HEK293T (cell line): ENCODE measurements around the gene CLCF1.

Source experiments
- CTCF ChIA-PET: fragments of 350-600 bp; formaldehyde crosslinking; extraction: SDS; loops from one replicate; lab custom pipeline; 2021; ENCODE audit warnings: antibody characterized with exemption, inconsistent platforms; lab: Yijun Ruan, JAX
- POLR2A ChIA-PET: fragments of 350-600 bp; formaldehyde crosslinking; extraction: SDS; loops from one replicate; lab custom pipeline; 2020; ENCODE audit warnings: antibody characterized with exemption, inconsistent platforms; lab: Yijun Ruan, JAX
- DNase-seq: peaks from one replicate; pipeline ENCODE4 v3.0.0; 2012; ENCODE audit warnings: mixed read lengths; ENCODE audit errors: extremely low spot score
- ARNT ChIP-seq: fragments of 450-650 bp; IDR thresholded peaks from 2 replicates; pipeline ENCODE4 v1.6.1; 2017; ENCODE audit warnings: mild to moderate bottlenecking
- BHLHE40 ChIP-seq: fragments of 450-650 bp; IDR thresholded peaks from 2 replicates; pipeline ENCODE4 v1.6.1; 2016; ENCODE audit warnings: mild to moderate bottlenecking, moderate library complexity, borderline replicate concordance
- CTBP1 ChIP-seq: fragments of 450-650 bp; IDR thresholded peaks from 2 replicates; pipeline ENCODE4 v1.6.1; 2016; ENCODE audit warnings: borderline replicate concordance
- ELF4 ChIP-seq: fragments of 450-650 bp; IDR thresholded peaks from 2 replicates; pipeline ENCODE4 v1.6.1; 2017; ENCODE audit warnings: antibody characterized with exemption
- FOXA1 ChIP-seq: fragments of 450-650 bp; IDR thresholded peaks from 2 replicates; pipeline ENCODE4 v1.6.1; 2016; ENCODE audit warnings: mild to moderate bottlenecking
- FOXK2 ChIP-seq: fragments of 450-650 bp; IDR thresholded peaks from 2 replicates; pipeline ENCODE4 v1.6.1; 2016; ENCODE audit warnings: mild to moderate bottlenecking
- FOXM1 ChIP-seq: fragments of 450-650 bp; IDR thresholded peaks from 2 replicates; pipeline ENCODE4 v1.6.1; 2017; ENCODE audit warnings: mild to moderate bottlenecking, borderline replicate concordance
- HDGF ChIP-seq: fragments of 450-650 bp; IDR thresholded peaks from 2 replicates; pipeline ENCODE4 v1.6.1; 2017; ENCODE audit warnings: antibody characterized with exemption, borderline replicate concordance
- L3MBTL2 ChIP-seq: fragments of 450-650 bp; conservative IDR thresholded peaks from 2 replicates; pipeline ENCODE4 v1.6.1; 2016; ENCODE audit warnings: mild to moderate bottlenecking
- LEF1 ChIP-seq: fragments of 450-650 bp; IDR thresholded peaks from 2 replicates; pipeline ENCODE4 v1.6.1; 2017; ENCODE audit warnings: mild to moderate bottlenecking, borderline replicate concordance
- NFRKB ChIP-seq: fragments of 450-650 bp; IDR thresholded peaks from 2 replicates; pipeline ENCODE4 v1.6.1; 2016; ENCODE audit warnings: mild to moderate bottlenecking, moderate library complexity
- PKNOX1 ChIP-seq: fragments of 450-650 bp; IDR thresholded peaks from 2 replicates; pipeline ENCODE4 v1.6.1; 2016
- SP1 ChIP-seq: fragments of 450-650 bp; IDR thresholded peaks from 2 replicates; pipeline ENCODE4 v1.6.1; 2017
- SUZ12 ChIP-seq: fragments of 450-650 bp; IDR thresholded peaks from 2 replicates; pipeline ENCODE4 v1.6.1; 2016; ENCODE audit warnings: mild to moderate bottlenecking
- TARDBP ChIP-seq: fragments of 450-650 bp; IDR thresholded peaks from 2 replicates; pipeline ENCODE4 v1.6.1; 2016
- ZNF384 ChIP-seq: fragments of 450-650 bp; IDR thresholded peaks from 2 replicates; pipeline ENCODE4 v1.6.1; 2016

CLCF1 gene

GRCh38 chr11:67395555-67396258 lies 22.3 kb upstream of the CLCF1 start:
- DNase-seq, result no peak
- no peak for TF ChIP-seq L3MBTL2
- TF ChIP-seq HDGF, result no peak
- TF ChIP-seq PKNOX1, result no peak
- TF ChIP-seq SP1, result no peak
- TF ChIP-seq FOXM1, result no peak
- no peak for TF ChIP-seq CTBP1
- no peak for TF ChIP-seq FOXA1
- no peak for TF ChIP-seq BHLHE40
- no peak for TF ChIP-seq ZNF384
- TF ChIP-seq FOXK2, result no peak
- no peak for TF ChIP-seq TARDBP
- CTCF ChIA-PET, result interaction anchor here (0.6 kb wide), 1 partner anchor 101 kb away, joined by 4 read pairs; no protein-coding TSS in a partner anchor
- POLR2A ChIA-PET, result interaction anchor here (1.1 to 1.4 kb wide), 2 partner anchors 25 to 73 kb away, joined by 3 to 4 read pairs; no protein-coding TSS in a partner anchor

GRCh38 chr11:67393990-67394389 lies 20.6 kb upstream of the CLCF1 start:
- TF ChIP-seq LEF1 (no peak), ARNT (no peak), ZNF384 (no peak), ELF4 (no peak), TARDBP (no peak), BHLHE40 (no peak), FOXA1 (no peak), SUZ12 (no peak), CTBP1 (no peak), FOXM1 (no peak), PKNOX1 (no peak), SP1 (no peak), HDGF (no peak)
- no peak for DNase-seq
- CTCF ChIA-PET, result no interaction called here
- POLR2A ChIA-PET, result no interaction called here

GRCh38 chr11:67393437-67393836 lies 20.0 kb upstream of the CLCF1 start:
- CTCF ChIA-PET, result no interaction called here
- POLR2A ChIA-PET, result no interaction called here
- TF ChIP-seq PKNOX1 (no peak), TARDBP (no peak), FOXM1 (no peak), ARNT (no peak), ELF4 (no peak), FOXA1 (no peak), L3MBTL2 (no peak), CTBP1 (no peak), FOXK2 (no peak), SUZ12 (no peak), NFRKB (no peak), SP1 (no peak), LEF1 (no peak), BHLHE40 (no peak), HDGF (no peak), ZNF384 (no peak)
- DNase-seq, result no peak

GRCh38 chr11:67392183-67392715 lies 18.9 kb upstream of the CLCF1 start:
- POLR2A ChIA-PET, result interaction anchor here (0.6 to 2.7 kb wide), 22 partner anchors 9 to 126 kb away, joined by 3 to 50 read pairs (median 4); partner anchors contain the start of genes AIP, PITPNM1, PPP1CA and RPS6KB2
- DNase-seq, result no peak
- CTCF ChIA-PET, result interaction anchor here (0.9 to 2.0 kb wide), 3 partner anchors 9 to 11 kb away, joined by 4 to 8 read pairs (median 7); partner anchors contain the start of gene PPP1CA
- no peak for TF ChIP-seq CTBP1
- TF ChIP-seq SP1, result no peak
- TF ChIP-seq LEF1, result no peak
- TF ChIP-seq FOXA1, result no peak
- no peak for TF ChIP-seq ZNF384
- no peak for TF ChIP-seq FOXK2
- TF ChIP-seq L3MBTL2, result no peak

- peak; percentile 97 for DNase-seq
- ChIA-PET CTCF (interaction anchor here (0.9 to 2.0 kb wide), 3 partner anchors 9 to 10 kb away, joined by 4 to 8 read pairs (median 7); partner anchors contain the start of gene PPP1CA), POLR2A (interaction anchor here (0.6 to 2.7 kb wide), 22 partner anchors 9 to 127 kb away, joined by 3 to 50 read pairs (median 4); partner anchors contain the start of genes AIP, PITPNM1, PPP1CA and RPS6KB2)
- TF ChIP-seq FOXK2, result no peak
- no peak for TF ChIP-seq PKNOX1
- no peak for TF ChIP-seq ZNF384
- no peak for TF ChIP-seq FOXA1
- TF ChIP-seq LEF1, result peak; percentile 61; the same call in 1 of the 2 replicates
- peak; percentile 98 for TF ChIP-seq L3MBTL2
Measured at GRCh38 chr11:67391304-67392182, 18.1 kb upstream of the CLCF1 start, which contains the start of gene RAD9A. Gene RAD9A (plus strand): TSS chr11:67391986. CDS start chr11:67392045, 59 bp downstream.
